ENCODE measurements around the gene SLC35E1.

DNA sequence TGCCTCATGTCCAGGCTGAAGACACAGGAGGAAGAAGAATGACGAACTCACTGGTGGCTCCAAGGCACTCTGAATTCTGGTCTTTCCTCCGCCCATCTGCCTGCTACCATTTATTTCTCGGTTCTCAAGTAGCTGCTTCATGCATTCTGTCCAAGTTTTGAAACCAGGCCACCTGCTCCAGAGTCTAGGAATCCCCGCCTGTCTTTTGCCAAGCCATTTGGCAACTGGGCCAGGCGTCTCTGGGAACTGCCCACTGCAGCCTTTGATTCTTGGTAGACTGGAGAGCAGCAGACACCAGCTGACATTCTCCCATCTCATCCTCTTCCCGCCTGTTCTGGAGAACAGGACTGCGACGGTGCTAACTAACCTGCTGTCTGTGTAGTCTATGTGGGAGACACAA lies 10.8 kb downstream of the SLC35E1 start:
- no peak for TF ChIP-seq CTCF (conservative IDR thresholded peaks at IDR 0.05)
- no peak for TF ChIP-seq EZH2 (IDR thresholded peaks at IDR 0.05; ENCODE audit: low read depth)
